ENCODE data around the gene RNF207.

DNA sequence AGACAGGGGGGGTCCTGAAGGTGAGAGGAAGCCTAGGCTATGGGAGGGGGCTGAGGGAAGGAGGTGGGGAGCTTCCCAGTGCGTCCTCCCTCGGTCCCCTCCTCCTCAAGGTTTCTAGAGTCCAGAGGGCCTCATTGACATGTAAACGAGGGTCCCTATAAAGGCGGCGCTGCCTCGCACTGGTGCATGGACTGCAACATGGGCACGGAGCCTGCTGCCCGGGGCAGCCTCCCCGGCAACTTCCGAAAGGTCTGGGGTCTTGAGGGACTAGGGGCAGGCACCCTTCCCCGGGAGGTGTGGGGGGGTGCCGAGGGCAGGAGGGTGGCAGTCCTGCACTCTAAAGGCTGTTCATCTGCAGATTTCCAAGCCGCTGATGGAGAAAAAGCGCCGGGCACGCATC lies 38.1 kb downstream of the RNF207 start, which contains the start of gene HES3:
- TF ChIP-seq GATA3 (IDR thresholded peaks at IDR 0.05; ENCODE audit: low read depth, low read length) (no peak), GATA2 (IDR thresholded peaks at IDR 0.05; ENCODE audit: low read depth, low read length) (no peak)
